ENCODE results near the gene HOXB1. TPM values are rescaled to one million over a fixed set of nuclear protein-coding genes. Genes with fewer than 3 reads are reported as not detected.

HOXB1 gene
- polyA plus RNA-seq, 1 donor: not detected

DNA sequence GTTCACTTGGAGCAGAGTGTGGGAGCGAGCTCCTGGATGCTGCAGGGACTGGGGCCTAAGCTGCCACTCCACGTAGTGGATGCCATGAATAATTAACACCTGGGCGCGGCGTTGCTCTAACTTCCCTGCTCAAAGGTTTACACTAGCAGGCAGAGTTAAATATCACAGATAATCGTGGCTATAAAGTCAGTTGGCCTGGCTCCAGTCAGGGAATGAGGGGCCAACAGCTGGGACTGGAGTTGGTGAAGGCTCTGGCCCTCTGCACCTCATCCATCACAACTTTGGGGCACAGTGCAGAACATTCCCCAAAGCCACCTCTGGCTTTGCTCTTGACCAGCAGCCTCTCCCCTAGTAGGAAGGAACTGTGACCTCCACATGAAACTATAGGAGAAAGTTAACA, 36.4 kb upstream of the HOXB1 start:
- no peak for DNase-seq

DNA sequence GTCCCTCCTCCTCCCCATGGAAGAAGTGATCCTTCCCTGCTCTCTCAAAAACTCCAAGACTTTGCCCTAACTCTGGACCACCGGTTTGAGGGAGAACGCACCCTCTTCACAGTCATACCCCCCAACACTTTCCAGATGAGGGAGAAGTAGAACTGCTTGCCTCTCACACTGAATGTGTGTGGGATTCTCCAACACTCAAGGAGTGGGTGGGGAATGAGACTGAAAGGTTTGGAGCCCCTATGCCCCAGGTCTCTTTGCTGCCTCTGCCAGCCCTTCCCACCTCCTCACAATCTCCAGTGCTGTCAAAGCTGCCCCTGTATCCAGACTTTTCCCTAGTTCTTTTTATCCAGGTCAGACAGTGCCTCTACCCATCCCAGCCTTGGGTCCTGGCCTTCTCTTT, 35.9 kb upstream of the HOXB1 start:
- no peak for DNase-seq

DNA sequence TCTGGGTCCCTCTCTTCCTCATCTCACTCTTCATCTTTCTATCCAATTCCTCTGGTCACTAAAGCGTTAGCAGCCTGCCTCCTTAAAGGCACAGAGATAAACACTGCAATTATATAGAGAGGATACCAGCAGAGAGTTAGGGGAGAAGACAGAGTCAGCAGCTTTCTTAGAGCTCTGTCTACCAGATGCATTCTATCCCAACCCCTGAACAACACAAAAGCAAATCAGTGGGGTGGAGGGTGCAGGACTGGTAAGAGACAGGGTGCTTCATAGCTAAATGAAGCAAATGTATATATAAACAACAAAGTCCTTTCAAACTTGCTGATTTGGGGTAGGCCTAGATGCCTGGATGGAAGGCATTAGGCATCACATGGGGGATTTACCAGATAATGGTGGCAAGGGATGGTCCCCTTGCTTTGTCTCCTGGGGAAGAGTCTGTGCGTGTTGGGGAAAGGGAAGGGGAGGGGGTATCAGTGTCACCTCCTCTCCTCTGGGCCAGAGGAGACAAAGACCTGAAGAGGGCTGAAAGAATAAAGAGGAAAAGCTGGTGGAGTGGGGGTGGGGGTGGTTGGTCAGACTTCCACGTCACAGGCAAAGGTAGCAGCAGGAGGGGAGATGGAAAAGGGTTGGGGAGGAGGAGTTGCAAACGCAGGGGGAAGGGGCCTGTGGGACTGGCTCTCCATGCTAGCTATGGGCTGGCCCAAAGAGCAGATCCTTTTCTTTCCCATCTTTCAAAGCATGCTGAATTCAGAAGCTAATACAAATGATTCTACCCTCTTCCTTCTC, 35.3 kb upstream of the HOXB1 start:
- DNase-seq: no peak

DNA sequence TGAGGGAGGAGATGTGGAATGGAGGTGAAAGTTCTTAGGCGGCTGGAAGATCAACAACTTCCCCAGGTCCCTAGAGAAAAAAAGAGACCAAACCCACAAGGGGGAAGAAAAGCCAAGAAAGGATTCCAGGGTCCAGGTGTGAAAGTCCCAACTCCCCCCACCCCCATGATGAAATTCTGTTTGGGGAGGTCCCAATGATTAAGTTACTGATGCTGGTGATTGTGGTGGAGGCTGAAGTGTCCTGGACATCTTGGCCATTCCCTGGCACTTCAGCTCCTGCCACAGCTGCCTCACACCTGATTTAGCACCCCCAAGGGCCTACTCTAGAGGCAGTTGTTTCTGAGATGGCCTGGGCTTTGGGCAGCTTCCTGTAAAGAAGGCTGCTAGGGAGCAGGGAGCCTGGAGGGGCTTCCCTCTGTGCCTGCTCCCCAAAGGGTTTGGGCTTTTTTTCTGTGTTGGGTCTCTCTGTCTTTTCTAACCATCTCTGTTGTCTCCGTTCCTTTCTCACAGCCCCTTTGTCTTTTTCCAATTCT, 34.3 kb upstream of the HOXB1 start:
- DNase-seq: no peak

DNA sequence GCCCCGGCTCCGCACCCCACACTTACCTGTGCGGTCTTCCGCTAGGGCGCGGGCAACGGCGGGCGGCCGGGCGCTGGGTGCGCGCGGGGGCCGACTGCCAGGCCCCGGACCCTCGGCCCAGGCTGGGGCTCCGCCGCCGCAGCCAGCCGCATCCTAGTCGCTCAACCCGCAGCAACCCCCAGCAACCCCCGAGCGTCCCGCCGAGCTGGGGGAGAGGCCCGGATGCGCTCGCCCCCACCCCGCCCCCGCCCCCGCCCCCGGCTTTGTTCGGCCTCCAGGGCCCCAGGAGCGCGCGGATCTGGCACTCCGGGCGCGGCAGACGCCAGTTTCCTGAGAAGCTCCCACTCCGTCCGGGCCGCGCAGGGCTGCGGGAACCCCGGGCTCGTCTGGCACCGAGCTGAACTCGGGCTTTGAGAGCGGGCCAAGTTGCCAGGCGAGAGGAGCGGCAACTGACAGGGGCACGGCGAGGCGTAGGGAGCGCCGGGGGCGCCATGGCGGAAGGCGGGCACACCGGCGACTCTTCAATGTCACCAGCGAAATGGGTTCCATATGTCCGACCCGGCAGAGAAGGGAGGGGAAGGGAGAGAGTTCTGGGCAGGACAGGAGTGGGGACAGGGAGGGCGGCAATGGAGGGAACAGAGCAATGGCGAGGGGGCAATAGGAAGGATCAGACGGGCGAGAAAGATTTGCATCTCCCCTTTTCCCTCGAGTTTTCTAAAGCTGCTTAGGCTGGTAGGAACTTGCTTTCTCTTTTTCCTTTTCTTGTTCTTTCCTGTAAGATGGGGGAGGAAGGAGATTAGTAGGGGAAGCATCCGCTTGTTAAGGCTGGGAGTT, 33.6 kb upstream of the HOXB1 start:
- DNase-seq: no peak

DNA sequence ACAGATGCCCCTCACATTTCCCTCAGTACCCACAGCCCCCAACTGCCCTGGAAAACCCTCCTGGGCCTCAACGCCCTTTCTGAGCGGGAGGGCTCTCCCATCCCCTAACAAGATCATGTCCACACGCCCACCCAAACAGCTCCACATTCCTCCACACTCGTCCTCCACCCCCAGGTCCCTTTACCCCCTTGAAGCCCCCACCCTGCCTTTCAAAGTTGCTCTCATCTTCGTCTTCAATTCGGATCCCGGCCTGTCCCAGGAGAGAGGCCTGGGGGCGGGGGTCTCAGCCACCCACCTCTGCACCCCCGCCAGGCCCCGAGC, 33.0 kb upstream of the HOXB1 start:
- DNase-seq: no peak

DNA sequence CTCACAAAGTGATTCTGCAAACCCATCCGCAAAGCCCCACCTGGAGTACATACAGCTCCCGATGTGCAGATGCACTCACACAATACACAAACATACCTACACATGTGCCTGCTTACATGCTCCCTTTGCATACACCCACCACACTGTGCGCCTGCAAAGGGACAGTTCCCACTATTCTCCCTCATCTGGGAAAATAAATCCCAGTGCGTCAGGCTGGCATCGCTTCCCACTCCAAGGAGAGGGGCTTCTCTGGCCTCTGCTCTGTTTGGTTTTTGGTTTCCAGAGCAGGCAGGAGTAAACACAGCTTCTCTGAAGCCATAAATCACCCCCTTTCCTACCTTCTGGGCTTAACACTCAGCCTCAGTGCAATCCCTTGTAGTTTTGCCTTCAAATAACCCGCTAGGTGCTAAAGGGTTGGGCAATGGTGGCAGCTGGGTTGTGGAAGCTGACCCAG, 32.6 kb upstream of the HOXB1 start:
- DNase-seq: no peak

DNA sequence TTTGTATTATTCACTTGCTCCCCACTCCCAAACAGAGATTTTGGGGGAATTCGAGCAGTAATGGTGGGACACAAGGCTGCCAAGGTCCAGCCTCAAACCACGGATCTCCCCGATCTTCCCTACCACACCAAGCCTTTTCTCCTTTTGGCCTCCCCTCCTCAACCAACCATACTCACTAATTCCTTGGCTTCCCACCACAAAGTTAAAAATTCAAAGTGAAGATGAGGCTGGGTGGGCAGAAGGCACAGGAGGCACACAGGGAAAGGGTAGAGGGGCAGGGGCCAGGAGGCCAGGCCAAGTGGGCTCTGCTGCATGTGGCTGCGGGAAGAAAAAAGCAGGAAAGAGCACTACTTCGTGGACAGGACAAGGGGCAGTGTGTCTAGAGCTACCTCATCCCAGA, 32.1 kb upstream of the HOXB1 start:
- DNase-seq: no peak

DNA sequence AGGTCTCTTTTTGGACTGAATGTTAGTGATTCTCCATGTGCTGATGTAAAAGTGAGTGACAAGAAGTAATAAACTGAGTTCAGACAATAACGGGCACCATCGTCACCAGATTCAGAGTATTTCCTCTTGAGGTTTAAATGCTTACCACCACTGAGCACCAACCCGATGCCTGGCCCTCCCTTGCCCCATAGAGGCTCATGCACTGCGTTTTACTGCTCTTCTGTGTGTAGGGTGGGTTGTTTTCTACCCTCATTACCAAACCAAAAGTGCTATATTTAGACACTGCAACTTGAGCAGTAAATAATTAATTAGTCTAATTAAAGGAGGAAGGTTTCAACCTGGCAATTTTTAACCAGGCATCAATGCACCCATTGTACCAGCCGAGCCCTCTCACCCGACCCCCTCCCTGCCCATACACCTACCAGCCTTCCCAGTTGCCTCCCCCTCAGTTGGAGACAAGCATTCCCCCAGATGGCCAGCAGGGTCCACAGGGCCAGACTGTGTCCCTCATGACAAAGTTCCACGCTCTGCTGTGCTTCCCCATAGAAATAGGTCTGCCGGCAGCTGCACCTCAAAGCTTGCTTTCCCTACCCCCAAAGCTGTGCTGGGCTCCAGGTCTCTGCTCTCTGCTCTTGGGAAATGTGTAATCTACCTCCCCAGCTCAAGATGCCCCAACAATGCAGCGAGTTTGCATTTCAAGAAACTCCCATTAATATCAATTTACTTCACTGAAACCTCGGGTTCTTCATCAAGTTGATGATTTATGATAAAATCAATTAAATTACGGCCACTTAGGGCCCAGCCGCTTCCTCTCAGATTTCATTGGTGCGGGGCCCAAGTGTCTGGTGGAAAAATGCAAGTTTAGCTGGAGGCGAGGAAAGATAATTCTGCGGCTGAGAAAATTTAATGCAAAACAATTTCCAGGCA, 31.3 kb upstream of the HOXB1 start:
- DNase-seq: no peak

DNA sequence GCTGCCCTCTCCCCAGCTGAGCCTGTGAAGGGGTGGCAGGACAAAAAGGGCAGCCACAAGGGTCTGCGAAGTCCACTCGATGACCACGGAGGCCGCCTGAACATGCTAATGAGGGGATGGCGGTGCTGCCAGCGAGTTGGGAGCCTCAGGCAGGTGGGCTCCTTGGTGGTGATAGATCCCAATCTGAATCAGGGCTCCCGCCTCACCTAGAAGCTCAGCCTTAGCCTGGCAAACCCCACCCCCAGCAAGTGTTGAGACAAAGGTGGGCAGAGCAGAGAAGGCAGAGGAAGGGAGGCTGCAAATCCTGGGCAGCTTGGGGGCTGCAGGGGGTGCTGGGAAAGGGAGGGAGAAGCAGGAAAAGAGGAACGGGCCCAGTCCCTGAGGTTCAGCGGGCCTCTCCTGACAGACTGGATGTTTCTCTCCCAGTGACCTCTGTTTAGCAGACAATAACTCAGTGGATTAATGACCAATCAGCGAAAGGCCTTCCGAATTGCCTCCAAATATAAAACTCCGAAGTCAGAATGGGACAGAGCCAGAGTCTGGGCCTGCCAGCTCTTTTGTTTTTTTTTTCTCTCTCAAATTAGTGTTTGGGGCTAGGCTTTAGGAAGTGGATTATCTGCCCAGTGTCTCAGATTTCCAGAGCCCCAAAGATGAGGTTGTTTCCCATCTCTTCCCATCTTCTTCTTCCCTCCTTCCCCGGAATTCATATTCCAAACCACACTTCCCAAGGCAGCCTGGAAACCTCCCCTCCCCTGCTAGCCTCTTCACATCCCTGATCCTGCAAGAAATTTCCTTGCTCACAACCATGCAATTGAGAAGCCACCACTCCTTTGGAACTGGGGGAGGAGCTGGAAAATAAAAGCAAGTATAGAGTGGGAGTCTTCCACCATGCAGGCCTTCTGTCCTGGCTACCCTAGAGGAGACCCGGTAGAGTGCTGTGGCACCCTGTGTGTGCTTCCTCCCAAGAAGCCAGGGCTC, 29.3 kb upstream of the HOXB1 start:
- DNase-seq: no peak

DNA sequence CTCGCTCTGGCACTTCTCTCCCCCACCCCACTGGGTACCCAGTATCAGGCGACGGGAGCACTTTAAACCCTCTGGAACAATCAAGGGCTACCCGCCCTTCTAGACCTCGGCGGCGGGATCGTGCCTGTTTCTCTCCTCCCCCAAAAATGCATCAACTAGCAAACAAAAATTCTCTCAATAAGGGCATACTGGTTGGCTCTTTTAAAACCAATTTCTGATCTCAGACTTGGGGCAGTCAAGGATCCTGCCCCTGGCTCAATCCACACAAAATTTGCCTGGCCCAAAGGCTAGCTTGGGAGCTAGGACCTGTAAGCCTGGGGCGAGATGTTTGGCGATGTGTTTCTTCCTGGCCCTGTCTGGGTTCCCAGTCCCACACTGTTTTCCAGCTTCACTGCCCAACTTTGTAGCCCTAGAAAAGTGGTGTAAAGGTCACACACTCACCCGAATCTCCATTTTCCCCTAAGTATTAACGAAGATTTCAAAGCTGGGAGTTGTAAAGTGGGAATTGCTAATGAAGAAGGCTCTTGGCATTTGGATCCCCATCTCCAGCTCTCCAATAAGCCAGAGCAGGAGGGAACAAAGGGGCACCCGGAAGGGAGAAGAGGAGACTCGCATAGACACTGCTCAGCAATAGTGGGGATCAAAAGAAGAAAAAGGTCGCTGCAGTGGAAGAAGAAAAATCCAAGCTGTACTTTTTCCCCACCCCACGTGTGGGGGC, 28.5 kb upstream of the HOXB1 start:
- DNase-seq: no peak

DNA sequence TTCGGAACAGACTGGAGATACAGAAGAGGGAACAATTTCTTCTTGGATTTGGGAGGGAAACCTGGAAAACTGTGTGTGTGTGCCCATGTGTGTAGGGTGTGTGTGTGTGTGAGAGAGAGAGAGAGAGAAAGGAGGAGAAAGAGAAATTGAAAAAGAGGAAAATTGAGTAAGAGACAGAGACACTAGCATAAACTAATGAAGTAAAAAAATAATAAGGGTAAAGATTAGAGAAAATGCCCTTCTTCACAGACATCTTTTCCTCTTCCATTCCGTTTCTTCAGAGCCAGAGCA, 28.0 kb upstream of the HOXB1 start:
- no peak for DNase-seq

DNA sequence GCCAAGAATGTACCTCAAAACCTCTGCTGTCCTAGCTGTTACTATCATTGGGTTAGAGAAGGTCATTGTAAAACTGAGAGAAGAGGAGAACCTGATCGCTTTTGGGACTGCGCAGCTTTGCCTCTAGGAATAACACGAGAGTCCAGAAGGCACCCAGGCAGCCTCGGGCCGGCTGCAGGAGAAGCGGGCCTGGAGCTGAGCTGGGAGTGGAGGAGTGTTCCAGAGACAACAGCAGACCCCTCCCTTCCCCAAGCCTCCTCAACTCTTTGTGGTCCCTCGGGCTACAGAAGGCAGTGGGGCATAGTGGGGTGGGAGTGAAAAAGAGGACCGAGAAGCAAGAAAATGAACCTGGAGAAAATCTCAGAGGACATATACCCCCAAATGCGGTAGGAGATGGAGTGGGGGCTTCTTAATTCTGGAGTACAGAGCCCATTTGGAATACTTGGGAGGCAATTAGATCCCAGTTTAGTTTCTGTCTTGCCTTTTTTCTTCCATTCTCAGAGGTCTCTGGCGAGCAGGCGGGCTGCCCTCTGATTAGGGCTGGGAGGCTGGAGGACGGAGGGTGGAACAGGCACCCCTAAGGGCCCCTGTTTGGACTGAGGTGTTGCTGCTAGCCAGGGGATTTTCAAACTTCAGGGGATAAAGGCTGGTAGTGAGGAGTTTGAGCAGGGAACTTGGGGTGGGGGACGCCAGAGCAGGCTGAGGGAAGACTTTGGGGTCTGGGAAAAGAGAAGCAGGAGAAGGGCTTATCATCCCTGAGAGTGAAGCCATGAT, 27.4 kb upstream of the HOXB1 start:
- DNase-seq: no peak

DNA sequence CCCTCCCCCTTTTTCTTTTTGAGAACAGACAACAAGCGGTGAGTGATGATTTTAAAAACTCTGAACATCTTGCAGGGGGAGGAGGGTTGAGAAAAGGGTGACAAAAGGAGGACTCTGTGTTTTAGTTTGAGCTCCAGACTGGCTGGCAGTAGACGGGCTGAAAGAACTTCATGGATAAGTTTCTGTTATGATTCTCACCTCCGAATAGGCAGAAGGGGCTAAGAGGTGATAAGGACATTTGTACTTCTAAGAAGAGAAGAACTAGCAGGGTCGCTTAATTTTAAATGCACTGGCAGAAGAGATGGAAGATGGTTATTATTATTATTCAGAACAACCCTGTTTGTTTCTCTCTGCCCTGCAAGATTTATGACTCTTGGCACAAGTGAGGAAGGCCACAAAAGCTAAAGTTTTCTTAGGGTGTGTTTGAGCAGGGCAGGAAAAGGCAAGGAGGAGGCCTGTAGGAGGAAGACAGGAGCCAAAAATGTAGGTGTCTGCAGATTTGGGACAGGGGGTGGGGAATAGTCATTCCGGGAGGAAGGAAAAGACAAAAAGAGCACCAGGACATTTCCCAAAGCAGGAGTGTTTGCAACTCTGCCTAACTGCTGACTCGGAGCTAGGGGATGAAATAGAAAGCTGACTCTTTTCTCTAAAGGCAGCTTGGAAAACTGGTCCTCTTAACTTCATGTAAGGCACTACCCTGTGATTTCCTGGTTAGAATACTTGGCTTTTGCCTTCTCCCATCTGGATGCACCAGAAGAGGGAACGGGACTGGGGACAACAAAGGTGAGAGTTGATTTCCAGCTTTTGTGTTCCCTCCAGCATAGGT, 26.0 kb upstream of the HOXB1 start:
- DNase-seq: no peak

DNA sequence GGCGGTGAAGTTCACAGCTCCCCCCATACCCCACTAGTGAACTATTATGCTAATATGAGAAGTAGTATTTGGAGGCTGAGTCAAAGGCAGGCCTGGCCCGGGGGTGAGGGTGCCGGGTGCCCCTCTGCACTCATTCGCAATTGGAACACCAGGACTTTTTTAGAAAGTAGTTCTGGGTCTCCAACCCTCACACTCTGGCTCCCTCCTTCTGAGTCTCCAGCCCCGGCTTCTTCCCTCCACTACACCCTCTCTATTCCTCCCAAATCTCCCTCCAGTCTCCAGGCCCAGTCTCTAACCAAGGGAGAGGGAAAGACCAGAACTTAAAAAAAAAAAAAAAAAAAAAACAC, 25.4 kb upstream of the HOXB1 start:
- DNase-seq: no peak

DNA sequence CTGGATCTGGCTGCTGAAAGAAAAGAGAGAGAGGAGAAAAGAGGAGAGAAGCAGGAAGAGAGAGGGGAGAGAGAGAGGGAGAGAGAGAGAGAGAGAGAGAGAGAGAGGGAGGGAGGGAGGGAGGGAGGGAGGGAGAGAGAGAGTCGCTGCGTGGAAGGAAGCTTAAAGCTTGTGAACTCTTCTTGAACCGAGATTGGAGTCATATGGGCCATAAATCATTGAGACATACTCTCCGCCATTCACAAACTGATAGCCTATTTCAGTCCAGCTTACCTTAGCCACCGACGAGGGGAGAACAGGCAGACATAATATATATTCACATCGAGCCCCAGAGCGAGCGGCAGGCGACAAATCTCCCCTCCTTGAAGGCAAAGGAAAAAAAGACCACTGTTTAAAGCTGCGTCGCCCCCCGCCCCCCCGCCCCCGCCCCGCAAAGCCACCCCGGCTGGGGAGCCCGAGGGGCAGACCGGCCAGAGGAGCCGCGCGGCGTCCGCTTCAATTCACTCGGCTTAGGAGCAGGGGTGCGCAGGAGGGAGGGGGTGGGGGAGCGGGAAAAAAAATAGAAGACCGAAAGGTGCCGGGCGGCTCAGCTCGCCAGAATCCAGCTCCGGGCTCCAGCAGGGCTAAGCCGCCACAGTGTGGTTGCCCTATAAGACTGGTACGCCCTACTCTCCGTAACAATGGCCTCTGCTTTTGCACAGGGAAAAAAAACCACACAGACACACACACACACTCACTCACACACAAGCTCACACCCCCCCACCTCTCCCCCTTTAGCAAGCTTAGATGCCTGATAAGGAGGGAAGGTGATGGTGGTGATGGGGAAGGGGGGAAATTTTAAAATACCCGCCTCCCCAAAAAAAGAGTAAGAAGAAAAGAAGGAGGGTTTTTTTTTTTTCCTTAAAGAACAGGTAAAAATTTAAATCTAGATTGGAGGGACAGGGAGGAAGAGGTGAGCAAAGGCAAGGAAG, 24.7 kb upstream of the HOXB1 start:
- no peak for DNase-seq

DNA sequence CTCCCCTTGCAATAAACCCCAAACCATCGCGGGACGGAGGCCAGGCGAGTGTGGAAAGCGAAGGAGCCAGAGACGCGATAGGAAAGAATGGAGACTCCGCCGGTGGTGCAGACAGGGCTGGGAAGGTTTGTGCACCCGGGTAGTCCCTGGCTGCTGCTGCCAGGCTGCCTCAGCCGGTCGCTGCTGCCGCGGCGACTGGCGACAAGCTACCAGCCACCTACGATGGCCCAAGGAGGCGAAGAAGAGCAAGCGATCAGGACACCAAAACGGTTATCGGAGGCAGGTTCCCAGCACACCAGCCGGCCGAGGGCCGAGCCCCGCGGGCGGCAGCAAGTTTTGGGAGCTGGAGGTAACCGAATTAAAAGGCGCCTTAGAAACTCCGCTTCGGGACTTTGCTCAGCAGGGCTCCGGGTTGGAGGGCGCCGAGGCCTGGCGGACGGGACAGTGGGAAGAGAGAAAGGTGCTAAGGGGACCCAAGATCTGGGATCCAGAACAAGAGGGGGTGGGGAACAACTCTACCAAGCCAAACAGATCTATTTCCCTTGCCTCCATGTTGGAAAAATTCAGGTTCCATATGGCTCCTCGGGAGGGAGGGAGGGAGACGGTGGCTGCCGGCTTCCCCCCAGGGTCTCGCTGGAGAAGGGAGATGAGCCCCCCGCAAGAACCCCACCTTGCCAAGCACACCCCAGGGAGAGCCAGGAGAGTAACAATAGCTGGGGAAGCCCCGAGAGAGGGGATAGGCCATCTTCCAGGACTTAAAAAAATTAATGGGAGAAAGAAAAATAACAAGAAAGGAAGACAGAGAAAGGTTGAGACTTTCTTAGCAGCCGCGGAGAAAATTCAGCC, 23.8 kb upstream of the HOXB1 start:
- no peak for DNase-seq
